Stimulated activated CD4-positive, alpha-beta T cell treated with anti-CD3 and anti-CD28 coated beads, Interleukin-1b, Interleukin-23, amount 100 ng/mL, for 24 hours (primary cell): ENCODE results near the gene CAMTA1.
"Not testable (repeated sequence)": the region's sequence is repeated elsewhere in the genome, so short reads cannot be mapped to it uniquely, and the experiment has no call there.

ENCODE experiments used
- DNase-seq, 4 experiments: peaks; one replicate each; pipeline ENCODE4 v3.0.0-alpha.2; 2020; ENCODE audit warnings: low read depth in 4 of 4, low spot score in 1 of 4

Gene CAMTA1

DNA sequence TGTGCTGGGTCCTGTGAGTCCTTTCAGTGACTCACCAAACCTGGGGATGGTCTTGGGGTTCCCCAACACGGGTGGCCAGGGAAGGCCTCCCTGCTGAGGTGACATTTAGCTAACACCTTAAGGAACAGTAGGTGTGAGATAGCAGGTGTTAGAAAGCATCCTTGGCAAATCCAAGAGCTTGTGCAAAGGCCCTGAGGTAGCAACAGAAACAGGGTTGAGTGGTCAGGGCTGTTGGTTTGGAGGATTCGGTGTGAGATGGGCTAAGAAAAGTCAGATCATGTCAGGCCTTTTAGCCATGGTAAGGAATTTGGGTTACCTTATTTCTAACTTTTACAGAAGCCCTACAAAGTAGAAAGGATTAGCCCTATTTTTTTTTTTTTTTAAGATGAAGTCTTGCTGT, 343.0 kb downstream of the CAMTA1 start:
- DNase-seq = no peak

DNA sequence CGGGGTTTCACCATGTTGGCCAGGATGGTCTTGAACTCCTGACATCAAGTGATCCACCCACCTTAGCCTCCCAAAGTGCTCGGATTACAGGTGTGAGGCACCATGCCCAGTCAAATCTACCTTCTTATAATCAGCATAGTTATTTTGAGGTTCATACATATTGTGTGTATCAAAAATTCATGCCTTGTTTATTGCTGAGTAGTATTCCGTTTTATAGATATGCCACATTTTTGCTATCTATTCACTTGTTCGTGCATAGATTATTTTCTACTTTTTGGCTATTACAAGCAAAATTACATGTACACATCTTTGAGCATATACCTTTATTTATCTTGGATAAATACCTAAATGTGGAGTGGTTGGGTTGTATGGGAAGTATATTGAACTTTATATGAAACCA, 344.9 kb downstream of the CAMTA1 start:
- no peak for DNase-seq

DNA sequence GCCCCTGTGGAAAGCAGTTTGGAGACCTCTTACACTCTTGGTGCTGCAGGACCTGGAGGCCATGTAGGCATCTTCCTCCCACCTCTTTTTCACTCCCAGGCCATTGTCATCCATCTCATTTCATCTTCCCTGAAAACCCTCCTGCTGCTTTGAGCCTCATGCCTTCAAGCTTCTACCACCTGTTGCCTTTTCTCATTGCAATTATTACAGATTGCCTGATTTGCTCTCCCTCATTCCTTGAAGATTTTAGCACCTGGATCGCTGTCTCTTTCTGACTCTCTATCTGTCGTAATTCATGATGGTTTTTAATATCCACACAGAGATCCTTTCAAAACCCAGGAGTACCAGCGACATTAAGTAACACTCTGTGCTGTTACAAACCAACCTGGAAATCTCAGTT, 350.2 kb downstream of the CAMTA1 start:
- DNase-seq = no peak

DNA sequence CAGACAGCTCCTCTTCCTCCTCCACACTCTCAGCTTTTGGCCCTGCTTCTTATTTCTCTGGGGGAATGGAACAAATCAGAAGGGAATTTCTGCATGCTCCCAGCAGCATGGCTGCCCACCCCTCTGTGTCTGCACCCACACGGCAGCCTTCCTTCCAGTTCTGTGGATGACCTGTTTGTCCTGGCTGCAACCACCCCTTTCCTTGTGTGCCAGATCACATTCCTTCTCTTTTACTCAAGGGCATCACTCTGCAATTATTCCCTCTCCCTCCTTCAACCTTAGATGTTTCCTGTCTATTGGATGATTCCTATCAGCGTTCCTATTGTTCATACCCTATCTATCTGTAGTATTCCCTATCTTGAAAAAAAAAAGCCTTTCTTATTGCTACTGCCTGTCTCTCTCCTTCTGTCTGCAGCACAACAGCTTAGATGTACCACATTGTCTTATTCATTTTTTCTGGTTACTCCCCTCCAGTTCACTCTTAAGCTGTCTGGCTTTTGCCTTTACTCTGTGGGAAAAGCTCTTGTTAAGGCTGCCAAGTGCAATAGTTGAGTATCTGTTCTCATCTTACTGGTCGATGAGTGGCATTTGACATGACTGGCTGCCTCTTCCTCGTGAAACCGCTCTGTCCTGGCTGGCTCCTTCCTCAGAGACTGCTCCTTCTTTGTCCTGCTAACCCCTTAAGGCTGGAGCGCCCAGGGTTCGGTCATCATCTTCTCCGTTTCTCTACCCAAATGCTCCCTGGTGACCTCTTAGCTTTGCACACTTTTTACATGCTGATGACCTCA, 351.1 kb downstream of the CAMTA1 start:
- DNase-seq = no peak

DNA sequence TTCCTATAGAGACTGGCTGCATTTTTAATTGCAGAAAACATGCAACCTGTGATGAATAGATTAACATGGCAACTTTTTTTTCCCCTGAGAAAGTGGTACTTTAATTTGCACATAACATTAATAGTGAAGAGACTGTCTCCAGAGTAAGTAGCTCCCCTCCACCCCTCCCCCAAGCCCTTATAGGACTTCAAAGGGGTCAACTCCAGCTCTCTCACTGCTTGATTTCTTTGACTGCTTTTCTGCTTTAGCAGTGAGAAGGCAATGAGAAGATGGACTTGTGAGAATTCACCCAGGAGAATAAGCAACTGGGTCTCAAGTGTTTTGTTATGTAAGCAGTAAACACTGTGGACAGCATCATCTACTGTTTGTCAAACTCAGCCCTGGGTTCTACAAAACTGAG, 355.0 kb downstream of the CAMTA1 start:
- DNase-seq = no peak

DNA sequence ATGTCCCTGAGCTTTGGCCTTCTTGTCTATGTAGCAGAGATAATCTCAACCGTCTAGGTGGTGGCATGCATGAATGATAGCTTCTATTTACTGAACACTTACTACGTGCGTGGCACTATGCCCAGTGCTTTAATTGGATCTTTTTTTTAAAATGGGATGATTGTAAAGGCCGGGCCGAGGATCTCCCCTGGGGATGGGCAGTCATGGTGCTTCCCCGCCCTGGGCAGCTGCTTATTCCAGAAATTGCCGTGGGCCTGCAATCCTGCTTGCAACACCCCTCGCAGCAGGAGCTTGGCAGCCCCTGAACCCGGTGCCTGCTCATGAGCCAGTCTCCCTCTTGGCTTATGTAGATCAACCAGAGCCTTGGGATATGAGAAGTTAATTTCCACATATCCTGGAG, 360.7 kb downstream of the CAMTA1 start:
- DNase-seq = no peak

DNA sequence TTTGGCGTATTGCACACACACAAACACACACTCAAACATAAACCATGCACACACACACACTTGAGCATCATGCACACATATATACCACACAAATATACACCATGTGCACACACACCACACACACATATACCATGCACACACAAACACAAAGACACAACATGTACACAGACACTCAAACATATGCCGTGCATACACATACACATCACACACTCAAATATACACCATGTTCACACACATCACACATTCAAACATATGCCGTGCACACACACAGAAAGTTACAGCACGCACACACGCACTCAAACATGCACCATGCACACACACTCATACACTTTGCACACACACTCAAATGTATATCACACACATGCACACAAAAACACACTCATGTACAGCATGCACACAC, 361.5 kb downstream of the CAMTA1 start:
- no peak for DNase-seq

DNA sequence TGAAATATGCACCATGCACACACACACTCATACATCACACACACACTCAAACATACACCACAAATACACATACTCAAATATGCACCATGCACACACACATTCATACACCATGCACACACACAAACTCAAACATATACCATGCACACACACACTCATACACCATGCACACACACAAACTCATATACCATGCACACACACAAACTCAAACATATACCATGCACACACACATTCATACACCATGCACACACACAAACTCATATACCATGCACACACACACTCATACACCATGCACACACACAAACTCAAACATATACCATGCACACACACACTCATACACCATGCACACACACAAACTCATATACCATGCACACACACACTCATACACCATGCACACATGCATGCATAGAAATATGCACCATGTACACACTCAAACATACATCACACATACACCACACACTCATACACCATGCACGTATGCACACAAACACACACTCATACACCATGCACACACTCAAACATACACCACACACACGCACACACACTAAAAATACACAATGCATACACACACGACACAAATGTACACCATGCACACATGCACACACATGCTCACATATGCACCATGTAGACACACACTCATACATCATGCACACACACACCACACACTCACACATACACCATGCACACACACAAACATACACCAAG, 362.5 kb downstream of the CAMTA1 start:
- not testable (repeated sequence) for DNase-seq

DNA sequence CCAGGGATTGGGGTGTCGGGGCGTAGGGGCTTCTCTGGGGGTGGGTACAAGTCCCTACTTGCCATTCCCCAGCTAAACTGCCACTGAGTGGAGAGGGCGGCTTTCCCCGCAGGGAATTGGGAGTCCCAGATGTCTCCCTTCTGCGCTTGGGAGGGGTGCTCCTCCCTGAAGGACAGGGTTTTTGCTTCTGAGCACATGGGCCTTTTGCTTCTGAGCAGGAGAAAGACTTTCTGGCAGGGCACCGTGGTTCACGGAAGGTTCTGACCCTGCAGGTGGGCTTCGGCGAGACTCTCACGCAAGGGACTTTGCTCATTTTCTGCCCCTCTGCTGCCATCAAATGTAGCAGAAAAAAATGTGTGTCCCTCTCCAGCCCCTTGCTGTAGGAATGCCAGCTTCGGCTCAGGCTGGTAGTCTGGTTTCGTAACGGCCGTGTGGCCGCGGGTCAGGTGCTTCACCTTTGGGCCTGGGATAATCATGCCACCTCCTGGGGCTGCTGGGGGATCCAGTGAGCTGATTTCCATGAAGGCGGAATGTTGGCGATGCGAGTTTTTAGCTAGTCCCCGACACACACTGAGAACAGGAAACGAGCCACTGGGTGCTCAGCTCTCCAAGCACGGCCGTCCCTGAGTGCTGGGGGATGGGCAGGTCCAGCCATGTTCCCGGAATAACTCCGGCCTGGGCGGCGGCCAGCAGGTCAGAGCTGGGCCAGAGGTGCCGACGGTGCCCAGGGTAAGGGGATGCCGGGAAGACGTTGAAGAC, 364.0 kb downstream of the CAMTA1 start:
- no peak for DNase-seq

DNA sequence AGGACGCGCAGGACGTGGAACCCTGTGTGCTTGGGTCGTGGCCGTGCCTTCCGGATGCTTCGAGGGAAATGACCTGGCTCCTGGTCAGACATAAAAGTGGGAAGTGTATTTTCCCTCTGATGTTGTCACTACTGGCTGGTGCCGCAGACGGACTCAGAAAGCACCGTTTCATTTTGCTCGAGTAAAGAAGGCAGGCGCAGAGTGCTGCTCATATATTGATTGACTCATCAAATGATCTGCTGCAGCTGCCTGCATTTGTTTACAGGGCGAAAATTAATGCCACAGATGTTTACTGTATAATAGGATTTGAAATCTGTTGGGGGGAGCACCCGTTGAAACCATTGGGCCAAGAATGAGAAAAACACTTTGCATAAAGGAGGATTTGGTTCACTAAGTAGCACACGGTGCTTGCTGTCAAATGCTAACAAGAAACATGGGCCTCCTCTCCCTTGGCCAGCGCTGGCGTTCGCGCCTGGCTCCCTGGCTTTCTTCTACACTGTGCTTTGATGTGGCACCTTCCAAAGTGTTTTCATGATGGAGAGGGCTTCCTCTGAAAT, 365.5 kb downstream of the CAMTA1 start:
- DNase-seq = no peak

DNA sequence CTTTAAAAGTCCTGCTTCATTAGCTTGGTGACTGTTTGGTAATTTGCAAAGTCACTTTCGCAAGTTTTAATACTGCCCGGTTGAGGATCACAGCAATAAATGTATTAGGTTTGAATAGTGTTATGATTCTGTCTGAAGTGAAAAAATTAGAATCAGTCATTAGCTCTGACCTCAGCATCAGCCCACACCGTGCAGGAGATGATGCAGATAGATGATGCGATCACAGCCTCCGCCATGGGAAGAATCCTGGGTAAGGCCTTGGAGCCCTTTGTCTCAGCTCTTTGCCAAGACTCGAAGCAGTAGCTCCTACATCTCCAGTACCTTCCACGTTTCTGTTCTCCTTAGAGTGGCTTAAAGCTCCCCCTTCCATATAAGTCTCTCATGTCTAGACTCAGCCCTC, 366.7 kb downstream of the CAMTA1 start:
- no peak for DNase-seq

DNA sequence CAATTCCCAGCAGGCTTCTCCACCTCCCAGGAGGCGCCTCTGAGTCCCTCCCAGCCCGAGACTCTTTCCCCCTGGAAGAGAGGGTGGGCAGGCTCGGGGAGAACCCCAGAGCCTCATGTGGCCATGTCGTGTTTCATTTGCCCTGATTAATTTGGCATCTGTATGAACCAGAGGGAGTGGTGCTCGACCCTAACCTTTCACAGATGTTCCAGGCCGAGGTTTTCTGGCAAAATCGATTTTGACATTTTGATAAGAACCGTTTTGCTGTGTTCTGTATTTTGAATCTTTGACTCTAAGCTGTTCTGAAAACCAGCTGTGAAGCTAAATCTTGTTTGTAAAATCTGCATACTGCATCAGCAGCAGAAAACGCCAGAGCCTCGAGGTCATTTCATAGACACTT, 367.4 kb downstream of the CAMTA1 start:
- no peak for DNase-seq

DNA sequence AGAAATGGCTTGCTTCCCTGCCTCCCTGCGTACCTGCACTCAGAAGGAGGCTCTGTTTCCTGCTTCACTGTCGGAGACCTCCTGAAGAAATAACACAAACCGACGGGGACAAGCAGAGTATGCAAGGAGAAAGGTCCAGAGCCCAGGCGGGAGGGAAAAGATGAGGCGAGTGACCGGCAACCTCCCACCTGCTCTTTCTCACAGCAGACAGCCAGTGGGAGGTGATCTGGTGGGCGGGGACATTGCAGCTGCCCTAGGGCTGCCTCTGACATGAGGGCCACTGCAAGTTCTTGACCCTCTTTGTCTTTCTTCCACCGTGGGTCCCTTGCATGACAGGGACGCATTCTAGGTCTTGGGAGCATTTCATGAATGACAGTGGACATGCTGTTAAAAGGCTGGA, 368.2 kb downstream of the CAMTA1 start:
- DNase-seq = no peak

DNA sequence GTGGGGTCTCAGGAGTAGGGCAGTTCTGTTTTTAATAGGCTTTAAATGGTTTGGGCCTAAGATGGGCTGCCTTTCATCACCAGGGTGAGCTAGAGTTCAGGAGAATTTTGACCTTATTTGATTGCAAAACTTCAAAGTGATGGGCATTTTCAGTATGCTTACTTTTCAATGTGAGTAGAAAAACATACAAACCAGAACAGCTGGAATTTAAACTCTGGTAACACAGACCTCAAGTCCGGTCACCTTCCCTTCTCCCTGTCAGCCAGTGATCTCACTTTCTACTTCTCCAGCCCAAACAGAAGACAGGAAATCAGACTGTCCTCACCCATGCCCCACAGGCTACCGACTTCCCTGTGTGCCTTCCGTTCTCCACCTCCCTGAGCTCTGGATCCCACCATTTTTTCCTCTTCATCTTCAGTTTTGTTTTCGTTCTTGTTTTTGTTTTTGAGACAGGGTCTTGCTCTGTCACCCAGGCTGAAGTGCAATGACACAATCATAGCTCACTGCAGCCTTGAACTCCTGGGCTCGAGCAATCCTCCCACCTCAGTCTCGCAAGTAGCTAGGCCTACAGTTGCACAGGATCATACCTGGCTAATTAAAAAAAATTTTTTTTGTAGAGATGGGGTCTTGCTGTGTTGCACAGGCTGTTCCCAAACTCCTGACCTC, 374.0 kb downstream of the CAMTA1 start:
- DNase-seq = no peak

DNA sequence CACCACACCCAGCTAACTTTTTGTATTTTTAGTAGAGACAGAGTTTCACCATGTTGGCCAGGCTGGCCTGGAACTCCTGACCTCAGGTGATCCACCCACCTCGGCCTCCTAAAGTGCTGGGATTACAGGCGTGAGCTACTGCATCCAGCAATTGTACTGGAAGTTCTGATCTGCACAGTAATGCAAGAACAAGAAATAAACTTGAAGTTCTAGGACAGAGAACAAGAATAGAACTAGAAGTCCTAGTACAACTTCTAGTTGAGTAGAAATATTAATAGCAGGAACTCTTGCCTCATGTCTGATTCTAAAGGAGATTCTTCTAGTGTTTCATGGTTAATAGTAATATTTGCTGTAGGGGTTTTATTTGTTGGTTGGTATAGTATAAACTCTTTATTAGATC, 383.3 kb downstream of the CAMTA1 start:
- not testable (repeated sequence) for DNase-seq

DNA sequence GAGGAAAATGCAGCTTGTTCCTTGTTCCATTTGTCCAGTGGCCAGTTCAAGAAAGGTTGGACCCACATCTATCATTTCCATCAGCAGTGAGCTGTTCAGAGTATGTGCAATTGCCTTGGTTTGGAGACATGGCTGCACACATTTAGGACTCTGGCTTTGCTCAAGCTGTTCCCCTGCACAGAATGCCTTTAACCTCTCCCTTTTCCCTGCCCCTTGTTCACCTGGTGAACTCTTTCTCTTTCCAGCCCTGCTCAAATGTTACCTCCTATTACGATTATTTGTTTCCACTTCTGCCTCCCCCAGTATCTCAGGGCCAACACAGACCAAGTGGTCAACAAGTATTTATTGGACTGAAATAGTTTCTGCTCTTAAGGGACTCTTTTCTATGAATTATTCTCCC, 385.9 kb downstream of the CAMTA1 start:
- DNase-seq = no peak

DNA sequence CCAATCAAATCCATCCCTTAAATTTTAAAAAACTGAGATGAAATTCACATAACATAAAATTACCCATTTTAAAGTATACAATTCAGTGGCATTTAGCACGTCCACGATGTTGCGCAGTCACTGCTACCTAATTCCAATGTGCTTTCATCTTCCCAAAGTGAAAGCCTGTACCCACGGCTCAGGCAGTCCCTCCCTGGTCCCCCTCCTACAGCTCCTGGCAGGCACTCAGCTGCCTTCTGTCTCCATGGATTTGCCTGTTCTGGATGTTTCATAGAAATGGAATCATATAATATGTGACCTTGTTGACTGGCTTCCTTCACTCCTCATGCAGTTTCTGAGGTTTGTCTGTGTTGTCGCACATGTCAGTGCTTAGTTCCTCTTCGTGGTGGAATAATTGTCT, 386.3 kb downstream of the CAMTA1 start:
- DNase-seq = no peak

DNA sequence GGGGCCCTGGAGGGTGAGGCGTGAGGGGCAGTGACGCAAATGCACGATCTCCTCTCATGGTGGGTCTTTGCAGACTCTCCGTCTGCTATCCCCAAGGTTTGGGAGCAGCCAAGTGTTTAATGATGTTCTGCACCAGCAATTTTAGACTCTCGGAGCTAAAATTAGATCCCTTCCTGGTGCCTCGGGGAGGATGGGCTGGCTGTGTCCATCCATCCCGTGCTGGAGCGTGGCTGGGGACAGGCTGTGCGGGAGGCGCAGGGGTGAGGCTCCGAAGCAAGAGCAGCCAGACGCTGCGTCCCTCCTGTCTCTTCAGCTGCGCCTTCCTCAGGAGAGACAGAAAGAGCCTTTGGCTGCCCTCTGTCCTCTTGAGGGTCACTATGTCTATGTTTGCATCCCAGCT, 387.6 kb downstream of the CAMTA1 start:
- DNase-seq = no peak

DNA sequence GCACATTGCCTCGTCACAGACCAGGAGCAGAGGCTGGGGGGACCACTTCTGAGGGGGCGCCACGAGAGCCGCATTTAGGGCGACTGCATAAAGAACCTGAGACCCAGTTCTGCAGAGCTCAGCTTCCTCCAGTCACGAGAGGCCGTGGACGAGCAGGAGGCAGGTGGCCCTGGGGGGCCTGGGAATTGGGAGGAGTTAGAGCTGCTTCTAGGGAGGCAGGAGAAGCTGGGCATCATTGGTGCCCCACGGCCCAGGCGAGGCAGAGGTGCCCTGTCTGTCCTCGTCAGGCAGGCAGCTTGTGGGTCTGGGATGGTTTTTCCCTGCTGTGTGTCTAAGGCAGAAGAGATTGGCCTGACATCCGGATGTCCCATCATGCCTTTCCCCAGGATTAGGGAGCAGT, 389.3 kb downstream of the CAMTA1 start:
- no peak for DNase-seq

DNA sequence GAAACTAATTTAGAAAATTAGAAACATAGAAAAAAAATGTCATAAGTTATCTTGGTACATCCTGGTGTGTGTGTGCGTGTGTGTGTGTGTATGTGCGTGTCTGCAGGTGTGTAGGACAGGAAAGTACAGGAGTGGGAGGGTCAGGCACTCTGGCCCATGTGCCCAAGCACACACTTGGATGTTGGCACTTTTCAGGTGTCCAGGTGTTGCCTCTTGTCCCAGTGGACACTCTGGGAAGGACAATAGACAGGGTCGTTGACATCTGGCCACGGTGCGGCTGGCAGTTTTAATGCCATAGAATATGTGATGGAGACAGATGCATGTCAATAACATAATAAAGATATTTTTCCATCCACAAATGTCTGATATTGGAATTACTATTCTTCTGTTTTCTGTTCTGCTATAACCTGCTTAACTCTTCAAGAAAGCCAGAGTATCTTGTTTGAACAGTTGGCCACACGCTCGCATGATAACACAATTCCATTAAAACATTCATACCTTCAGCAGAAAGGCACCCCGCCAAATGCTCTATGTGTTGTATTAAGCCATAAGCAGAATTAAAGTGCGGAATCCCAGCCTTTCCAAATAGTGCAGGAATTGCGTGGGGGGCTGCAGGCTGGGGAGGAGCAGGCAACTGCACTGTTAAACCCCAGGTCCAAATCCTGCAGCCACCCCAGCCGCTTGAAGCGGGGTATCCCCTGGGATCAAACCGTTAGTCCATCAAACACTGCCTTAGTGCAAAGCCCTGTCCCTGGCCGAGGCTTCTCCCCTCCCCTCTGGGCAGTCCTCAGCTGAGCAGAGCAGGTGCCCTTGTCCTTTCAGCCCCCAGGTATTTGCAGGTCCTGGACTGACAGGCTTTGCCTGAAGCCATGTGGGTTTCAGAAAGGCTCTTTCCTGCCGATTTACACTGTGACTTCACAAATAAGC, 390.0 kb downstream of the CAMTA1 start:
- DNase-seq = no peak
